GM19025 (cell line): Measurements from ENCODE around the gene PLEKHA8.

Experiments used
- ATAC-seq: cut with Tn5 transposase; IDR thresholded peaks from one replicate; pipeline ENCODE4 v1.9.1; 2021; ENCODE audit warnings: mild to moderate bottlenecking, low read depth, moderate library complexity; ENCODE audit not compliant: unreplicated experiment

The PLEKHA8 gene

DNA sequence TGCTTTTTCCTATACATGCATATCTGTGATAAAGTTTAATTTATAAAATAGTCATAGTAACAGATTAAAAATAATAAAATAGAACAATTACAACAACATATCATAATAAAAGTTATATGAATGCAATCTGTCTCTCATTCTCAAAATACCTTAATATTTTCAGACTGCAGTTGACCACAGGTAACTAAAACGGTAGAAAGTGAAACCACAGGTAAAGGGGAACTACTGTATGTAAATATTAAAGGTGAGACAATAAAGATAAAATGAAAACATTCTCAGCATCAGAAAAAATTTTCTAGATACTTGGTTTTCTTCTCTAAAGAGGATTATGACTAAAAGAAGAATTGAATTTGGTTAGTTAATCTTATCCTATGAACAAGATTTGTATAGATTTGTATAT lies 7.7 kb upstream of the PLEKHA8 start:
- no peak for ATAC-seq

DNA sequence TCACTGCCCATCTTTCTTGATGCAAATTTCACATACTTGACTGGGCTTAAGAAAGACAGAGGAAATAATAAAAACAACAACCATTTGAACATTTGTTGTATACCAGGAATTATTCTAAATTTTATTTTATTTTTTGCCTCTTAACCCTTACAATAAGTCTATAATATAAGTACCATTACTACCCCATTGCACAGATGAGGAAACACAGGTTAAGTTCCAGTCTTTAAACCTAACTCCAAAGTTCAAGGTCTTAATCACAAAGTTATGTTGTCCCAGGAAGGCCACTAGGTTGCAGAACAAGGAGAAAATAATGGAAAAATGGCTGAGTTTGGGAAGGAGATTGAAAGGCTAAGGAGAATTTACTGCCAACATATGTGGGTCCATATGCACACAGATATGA lies 5.2 kb upstream of the PLEKHA8 start:
- ATAC-seq, result no peak

DNA sequence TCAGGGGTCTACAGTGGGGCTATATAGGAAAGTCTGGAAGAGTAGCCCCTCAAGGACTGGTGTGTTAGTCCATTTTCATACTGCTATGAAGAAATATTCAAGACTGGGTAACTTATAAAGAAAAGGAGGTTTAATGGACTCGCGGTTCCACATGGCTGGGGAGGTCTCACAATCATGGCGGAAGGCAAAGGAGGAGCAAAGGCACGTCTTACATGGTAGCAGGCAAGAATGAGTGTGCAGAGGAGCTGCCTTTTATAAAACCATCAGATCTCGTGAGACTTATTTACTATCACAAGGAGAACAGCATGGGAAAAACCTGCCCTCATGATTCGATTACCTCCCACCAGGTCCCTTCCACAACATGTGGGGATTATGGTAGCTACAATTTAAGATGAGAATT lies 4.7 kb upstream of the PLEKHA8 start:
- no peak for ATAC-seq

DNA sequence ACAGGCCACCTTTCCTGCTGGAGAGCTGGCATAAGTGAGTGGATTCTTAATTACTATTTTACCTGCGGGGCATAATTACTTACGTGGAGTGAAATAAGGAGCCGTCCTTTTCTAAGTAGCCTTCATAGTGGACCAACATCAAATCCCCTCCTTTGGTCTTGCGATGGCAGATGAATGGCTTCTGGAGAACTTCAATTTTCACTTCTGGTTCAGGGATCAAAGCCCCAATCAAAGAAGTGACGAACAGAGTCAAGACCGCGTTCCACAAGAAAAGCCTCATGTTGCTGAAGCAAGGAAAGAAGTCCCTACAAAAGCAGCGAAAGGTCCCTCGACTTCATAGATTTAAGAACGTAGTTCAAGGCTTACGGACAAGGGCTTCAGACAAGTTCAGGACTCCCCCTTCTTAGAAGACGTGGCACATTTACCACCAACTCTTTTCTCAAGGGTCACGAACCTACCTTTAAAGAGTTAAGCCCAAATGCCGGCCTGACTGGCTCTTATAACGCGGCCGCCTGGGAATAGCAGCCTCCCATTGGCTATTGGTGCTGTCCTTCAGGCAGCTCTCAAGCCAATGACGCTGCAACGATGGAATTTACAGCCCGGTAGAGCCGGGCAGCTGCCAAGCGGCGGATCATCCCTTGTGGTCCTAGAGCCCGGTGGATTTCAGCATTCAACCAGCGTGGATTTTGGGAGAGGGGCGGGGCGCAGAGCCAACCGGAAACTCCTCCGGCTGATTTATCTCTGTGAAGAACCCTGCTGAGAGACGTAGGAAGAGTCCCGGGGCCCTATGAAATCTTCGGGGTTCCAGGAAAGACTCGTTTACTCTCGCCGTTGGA lies 1.8 kb upstream of the PLEKHA8 start, which contains the start of gene FKBP14:
TSS of gene FKBP14 (minus strand) at position 474 of the 836 bp plus-strand sequence. CDS start at position 280, 194 bp downstream.
- peak; percentile 69 for ATAC-seq

DNA sequence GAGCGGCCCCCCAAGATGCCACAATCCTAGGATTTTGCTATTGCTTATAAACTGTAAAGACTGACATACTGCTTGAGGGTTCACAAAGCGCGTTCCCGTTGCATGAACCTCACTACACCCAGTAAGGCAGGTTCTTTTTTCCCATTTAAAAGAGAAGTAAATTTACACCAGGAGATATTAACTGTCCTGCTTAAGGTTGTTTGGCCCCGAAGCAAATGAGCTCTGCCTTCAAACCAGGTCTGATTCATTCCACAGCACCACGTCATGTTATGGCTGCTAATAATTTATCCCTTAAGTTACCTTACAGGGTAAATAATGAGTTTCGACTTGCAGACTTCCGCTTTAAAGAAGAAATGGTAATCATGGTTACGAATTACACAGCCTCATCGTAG lies 1.2 kb upstream of the PLEKHA8 start:
- no peak for ATAC-seq

DNA sequence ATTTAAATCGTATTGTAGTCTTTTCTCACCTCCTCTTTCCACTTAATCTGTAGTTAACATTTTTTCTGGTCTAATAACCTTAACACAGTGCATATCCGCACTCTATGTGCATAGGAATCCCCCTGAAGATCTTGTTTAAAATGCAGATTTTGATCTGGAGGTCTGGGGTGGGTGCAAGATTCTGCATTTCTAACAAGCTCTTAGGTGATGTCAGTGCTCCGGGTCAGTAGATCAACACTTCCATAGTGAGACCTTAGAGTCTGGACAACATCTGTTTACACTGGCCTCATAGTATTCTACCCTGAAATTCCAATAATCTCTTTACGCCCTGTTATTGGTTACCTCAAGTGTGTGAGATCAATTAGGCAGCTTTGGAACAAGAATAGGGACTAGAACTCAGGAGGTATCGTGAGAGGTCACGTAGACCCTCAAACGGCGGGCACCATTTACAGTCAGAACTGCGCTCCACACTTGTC lies 434 bp upstream of the PLEKHA8 start:
- peak; percentile 1 for ATAC-seq

DNA sequence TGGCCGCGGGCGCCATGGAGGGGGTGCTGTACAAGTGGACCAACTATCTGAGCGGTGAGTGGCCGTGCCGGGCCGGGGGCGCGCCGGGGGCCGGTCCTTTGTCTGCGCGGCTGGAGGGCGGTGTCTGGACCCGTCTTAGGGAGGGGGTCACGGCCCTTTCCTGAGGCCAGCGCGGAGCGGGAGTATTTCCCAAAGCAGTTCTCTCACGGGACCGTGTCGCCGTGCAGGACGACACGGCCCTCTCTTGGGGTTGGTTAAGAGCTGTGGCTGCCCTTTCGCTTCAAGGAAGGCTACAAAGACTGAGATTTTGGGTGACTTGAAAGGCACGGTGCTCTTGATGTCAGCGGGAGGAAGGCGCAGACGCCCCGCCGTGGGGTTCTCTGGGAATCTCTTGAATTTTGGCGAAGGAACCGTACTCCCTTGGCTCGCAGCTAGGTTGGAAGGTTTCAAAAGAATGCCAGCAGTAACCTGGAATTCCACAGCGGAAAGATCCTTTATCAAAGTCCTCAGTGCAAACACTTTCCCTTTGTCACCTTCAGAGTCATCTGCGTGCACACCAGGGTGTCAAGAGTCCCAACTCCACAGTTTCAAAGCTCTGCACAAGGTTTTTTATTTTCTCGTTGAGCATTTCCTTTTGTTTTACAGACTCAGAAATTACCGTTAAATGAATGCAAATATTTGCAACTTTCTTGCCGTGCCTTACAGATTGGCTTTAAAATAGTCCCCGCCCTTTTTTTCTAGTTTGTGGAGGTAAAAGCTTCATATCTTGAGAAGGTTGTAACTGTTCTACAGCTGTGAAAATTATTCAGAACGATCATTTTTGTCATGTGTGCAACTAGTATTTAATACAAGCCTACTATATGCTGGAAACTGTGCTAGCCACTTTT lies 780 bp downstream of the PLEKHA8 start:
- ATAC-seq, result peak; percentile 4

DNA sequence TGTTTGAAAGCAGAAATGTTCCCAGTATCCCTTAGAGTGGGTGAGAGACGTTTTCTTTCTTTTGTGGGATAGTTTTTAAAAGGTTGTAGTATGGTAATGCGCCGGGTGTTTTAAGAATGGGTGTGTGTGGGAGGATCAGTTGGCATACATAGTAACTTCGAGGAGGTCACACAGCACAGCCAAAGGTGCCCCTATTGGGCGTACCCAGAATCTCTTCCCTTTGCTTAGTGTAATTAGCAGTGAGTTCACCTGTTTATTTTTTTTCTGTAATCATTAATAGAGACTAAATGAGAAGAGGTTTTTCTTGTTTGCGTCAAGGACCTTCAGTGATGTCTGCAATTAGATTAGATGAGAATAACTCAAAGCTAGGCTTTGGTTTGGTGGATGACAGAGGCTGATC lies 1.5 kb downstream of the PLEKHA8 start:
- no peak for ATAC-seq

DNA sequence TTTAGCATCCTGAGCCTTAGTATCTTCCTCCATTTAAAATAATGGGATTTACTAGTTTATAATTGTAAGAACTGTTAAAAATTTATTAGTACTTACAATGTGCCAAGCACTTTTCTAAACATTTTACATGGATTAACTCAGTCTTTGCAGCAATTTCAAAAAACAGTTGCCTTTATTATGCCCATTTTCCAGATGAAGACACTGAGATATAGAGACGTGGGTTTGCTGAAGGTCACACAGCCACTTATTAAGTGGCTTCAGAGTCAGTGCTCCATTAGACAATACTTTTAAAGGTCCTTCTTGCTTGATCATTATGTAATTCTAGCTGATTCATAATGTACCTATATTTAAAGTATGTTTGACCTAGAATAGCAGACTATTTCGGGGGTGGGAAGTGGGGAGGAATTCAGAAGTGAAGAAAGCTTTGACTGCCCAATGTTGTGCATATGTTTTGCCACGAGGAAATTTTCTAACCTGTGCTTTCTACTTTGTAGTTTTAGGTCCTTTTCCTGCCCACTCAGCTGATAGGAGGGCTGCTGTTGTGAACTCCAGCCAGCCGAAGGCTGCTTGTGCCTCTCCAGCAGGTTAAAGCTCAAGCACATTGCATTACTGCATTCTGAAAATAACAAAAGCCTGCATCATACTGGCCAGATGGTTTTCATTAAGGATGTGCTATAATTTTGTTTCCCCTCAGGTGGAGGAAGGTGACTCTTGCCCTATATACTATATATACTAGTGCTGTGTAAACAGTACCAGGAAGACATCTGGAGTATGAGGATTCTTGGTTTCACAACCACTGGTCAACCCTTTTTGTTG lies 4.3 kb downstream of the PLEKHA8 start:
- ATAC-seq, result no peak

DNA sequence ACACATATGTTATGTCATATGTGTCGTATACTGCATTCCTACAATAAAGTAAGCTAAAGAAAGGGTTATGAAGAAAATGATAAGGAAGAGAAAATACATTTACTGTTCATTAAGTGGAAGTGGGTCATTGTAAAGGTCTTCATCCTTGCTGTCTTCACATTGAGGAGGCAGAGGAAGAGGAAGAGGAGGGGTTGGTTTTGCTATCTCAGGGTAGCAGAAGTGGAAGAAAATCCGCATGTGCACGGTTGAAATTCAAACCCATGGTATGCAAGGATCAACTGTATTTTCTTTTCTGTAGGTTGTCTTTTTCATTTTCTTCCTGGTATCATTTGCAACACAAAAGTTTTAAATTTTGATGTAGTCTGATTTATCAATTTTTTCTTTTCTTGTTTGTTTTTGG lies 6.3 kb downstream of the PLEKHA8 start:
- ATAC-seq, result no peak

DNA sequence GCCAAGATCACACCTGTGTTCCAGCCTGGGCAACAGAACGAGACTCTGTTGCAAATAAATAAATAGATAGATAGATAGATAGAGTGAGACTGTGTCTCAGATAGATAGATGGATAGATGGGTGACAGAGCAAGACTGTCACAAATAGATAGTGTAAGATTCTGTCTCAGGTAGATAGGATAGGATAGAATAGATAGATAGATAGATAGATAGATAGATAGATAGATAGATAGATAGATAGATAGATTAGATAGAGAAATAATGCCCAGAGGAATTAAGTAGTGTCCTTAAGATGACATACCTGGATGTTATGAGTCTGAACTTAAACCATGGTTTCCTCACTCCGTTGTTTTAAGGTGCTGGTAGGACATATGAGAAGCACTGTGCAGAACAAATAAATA lies 8.0 kb downstream of the PLEKHA8 start:
- ATAC-seq, result no peak

DNA sequence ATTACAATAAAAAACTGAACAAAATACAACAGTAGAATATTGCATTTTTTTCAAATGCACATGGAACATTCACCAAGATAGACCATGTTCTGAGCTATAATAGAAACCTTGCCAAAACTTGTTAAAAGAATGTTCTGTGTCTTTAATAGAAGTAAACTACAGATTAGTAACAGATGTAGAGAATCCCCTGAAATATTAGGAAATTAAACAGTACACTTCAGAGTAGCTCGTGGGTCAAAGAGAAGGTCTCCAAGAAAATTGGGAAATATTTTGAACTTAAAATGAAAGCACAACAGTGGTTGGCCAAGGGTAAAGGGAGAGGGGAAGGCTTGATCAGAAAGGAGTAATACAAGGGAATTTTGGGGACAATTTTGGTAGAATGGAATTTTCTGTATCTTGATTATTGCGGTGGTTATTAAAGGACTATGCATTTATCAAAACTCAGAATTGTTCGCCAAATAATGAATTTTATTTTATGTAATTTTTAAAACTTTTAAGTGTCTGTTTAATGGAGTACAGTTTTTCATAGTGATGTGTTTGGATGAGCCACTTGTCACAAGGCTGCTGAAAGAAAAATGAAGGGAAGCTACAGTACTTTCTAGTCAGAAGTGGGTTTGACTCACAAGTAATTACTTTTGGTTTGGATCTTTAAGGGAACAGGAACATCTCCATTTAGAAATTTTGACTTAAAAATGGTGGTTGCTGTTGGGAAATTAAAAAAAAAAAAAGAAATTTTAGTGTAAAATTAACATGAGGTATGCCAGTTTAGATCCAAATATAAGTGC lies 10.2 kb downstream of the PLEKHA8 start:
- no peak for ATAC-seq

DNA sequence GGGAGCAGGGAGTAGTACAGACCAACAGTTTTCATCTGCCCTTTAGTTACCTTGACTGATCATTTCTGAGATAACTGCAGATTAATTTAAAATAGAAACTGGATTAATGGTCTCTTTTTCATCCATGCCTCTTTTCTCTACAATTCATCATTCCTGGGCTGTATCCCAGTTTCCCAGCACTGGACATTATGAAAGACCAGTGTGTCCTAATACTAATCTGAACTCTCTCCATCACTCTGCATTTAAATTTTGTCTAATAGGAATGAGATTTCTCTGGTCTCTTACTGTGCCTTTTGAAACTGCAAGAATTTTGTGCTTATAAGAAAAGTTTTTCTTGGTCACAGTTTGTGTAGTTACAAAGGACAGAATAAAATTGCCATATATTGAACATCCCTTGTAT lies 12.7 kb downstream of the PLEKHA8 start:
- ATAC-seq, result no peak

DNA sequence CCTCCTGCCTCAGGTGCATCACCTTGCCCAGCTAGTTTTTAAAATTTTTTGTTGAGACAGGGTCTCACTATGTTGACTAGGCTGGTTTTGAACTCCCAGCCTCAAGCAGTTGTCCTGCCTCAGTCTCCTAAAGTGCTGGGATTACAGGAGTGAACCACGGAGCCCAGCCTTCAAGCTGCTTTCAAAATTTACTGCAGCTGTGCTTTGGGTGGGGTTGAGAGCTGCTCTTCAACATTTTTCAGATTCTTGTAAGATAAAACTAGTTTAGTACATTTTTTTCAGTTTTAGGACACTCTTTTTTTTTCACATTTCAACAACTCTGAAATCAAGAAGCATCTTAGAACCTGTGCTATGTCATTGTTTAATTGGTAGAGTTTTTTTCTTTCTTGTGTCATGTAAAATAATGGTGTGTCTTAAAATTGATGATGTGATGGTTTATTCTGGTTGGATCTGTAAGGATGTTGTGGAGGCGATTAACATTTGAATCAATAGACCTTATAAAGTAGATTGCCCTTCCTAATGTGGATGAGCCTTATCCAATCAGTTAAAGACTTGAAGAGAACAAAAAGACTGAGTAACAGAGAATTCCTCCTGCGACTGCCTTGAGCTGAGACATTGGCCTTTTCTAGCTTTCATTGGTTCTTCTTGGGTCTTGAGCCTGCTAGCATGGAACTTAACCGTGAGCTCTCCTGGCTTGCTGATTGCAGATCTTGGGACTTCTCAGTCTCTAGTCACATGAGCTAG lies 13.5 kb downstream of the PLEKHA8 start:
- no peak for ATAC-seq

DNA sequence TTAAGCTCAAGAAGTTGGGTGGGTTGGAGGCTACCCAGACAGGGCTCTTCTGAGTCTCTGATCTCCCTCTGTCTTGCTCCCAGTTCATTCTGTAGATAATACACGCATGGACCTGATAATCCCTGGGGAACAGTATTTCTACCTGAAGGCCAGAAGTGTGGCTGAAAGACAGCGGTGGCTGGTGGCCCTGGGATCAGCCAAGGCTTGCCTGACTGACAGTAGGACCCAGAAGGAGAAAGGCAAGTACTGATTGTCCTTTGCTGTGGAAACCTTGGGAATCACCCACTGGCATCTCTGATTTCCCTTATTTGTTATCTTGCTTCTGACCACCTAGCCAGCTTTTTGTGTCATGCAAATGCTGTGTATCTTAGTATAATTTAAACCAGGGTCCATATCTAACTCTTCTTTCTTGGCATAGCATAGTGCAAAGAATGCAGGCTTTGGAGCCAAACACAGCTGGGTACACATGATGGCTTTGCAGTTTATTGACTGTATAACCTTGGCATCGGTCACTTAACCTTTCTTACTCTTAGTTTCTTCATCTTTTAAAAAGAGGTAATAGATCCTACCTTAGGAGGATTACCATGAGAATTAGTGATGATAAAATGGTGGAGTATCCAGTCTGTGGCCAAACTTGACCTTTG lies 18.0 kb downstream of the PLEKHA8 start:
- no peak for ATAC-seq

DNA sequence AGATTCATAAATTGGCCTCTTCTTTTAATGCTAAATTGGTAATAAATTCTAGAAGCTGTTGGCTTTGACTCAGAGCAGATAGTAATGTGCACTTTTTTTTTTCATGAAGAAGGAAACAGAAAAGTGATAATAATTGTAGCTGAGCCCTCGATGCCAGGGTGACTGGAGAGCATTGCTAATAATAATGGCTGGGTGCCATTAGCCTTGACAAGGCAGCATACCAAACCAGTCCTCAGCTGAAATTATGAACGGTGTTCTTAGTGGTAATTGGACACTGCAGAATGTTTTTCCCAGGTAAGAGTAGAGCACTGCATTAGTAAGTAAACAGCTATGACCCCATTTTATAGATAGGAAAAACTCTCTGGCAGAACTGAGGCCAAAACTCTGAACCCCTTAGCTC lies 18.9 kb downstream of the PLEKHA8 start:
- ATAC-seq, result no peak

DNA sequence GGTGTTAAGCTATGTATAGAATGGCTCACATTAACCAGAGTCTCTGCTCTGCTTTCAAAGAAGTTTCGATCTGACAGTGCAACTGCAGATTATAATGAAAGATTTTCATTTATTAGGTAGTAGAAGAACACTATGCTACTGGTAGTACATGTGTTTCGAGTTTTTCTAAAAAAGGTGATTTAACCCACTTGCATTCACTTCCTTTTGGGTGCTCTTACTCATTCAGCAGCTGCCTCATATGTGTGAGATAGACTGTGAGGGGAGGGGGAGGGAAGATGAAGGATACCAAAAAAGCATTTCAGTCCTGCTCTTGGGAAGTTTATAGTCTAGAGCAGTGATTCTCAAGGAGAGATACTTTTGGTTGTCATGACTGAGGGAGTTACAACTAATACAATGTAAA lies 20.4 kb downstream of the PLEKHA8 start:
- ATAC-seq, result no peak

DNA sequence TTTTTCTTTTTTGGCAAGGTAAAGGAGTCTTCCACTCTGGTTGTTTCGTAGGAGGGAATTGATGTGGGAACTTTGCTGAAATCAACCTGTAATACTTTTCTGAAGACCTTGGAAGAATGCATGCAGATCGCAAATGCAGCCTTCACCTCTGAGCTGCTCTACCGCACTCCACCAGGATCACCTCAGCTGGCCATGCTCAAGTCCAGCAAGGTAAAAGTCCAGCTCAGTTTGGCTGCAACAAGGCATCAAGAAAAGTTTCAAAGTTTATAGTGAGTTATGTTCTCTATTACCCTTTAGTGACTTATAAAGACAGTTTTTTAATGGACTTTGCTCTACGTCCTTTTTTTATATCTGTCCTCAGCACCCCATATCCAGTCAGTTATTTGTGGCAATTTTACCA lies 21.0 kb downstream of the PLEKHA8 start:
- no peak for ATAC-seq

DNA sequence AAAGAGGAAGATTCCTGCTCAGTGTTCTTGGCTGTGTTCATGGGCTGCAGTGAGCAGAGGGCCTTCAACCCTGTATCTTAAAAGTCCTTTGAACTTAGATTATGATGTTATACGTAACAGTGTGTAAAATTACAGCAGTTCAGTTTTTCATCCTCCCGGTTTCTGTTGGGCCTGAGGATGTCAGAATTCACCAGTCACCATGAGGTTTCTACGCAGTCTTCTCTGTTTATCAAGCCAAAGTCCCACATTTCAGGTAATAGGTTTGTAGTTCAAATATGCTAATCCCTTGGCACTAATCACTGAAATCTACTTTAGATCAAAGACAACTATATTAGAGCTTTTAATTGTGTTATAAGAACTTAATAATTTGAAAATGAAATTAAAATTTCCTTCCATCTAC lies 24.9 kb downstream of the PLEKHA8 start:
- no peak for ATAC-seq
